K562 (cell line): ENCODE results near the gene PTPN1. TPM values are rescaled to one million over a fixed set of nuclear protein-coding genes. Genes with fewer than 3 reads are reported as not detected.

Experiments
- ARNT ChIP-seq, 2 experiments: fragments of 450-650 bp; IDR thresholded peaks; 2 replicates each; pipeline ENCODE4 v1.6.1; 2016; ENCODE audit warnings: mild to moderate bottlenecking in 1 of 2
- BDP1 ChIP-seq: IDR thresholded peaks from 3 replicates; pipeline ENCODE4 v1.6.1; 2011; ENCODE audit not compliant: insufficient read length, insufficient read depth
- CBFA2T2 ChIP-seq: fragments of 450-650 bp; conservative IDR thresholded peaks from 2 replicates; pipeline ENCODE4 v1.6.1; 2017; ENCODE audit warnings: mild to moderate bottlenecking
- CBX1 ChIP-seq: sonication (generic); IDR thresholded peaks from 2 replicates; pipeline ENCODE4 v1.6.1; 2016; ENCODE audit warnings: antibody characterized with exemption, low read depth, mild to moderate bottlenecking
- CTBP1 ChIP-seq: fragments of 450-650 bp; IDR thresholded peaks from 2 replicates; pipeline ENCODE4 v1.6.1; 2016; ENCODE audit warnings: borderline replicate concordance
- DIDO1 ChIP-seq: fragments of 450-650 bp; IDR thresholded peaks from 2 replicates; pipeline ENCODE4 v1.6.1; 2016; ENCODE audit warnings: low read depth, missing biosample characterization, missing genetic modification characterization
- FOXA3 ChIP-seq, 2 experiments: fragments of 450-650 bp in 1 of 2; sonication (generic) in 1 of 2; formaldehyde crosslinking; IDR thresholded peaks in 1 of 2; conservative IDR thresholded peaks in 1 of 2; 2 replicates each; pipeline versions ENCODE4 v1.4.0 to v1.8.0; 2020 to 2022; ENCODE audit warnings: mild to moderate bottlenecking in 2 of 2, missing genetic modification reagents in 1 of 2
- KDM2B ChIP-seq: fragments of 250-450 bp; sonication (Bioruptor Pico); IDR thresholded peaks from 2 replicates; pipeline ENCODE4 v1.8.0; 2021; ENCODE audit warnings: mild to moderate bottlenecking, moderate library complexity
- KLF1 ChIP-seq: fragments of 450-650 bp; IDR thresholded peaks from 2 replicates; pipeline ENCODE4 v1.6.1; 2016; ENCODE audit warnings: missing genetic modification characterization, missing compliant biosample characterization
- MBD2 ChIP-seq: sonication (generic); IDR thresholded peaks from 2 replicates; pipeline ENCODE4 v1.6.1; 2016; ENCODE audit warnings: low read depth, borderline replicate concordance
- MED1 ChIP-seq: sonication (generic); formaldehyde crosslinking; IDR thresholded peaks from 2 replicates; pipeline ENCODE4 v1.8.1; 2023; ENCODE audit warnings: missing genetic modification reagents, borderline replicate concordance
- PHF20 ChIP-seq: fragments of 450-650 bp; IDR thresholded peaks from 2 replicates; pipeline ENCODE4 v1.6.1; 2018; ENCODE audit not compliant: partially characterized antibody
- POU5F1 ChIP-seq: fragments of 150-350 bp; IDR thresholded peaks from 2 replicates; pipeline ENCODE4 v1.6.1; 2014; ENCODE audit warnings: borderline replicate concordance, low read length, low read depth, mild to moderate bottlenecking; ENCODE audit not compliant: partially characterized antibody
- YY1 ChIP-seq, 3 experiments: IDR thresholded peaks; 2 replicates each; pipeline ENCODE4 v1.6.1; 2011; ENCODE audit warnings: low read length in 2 of 3, mild to moderate bottlenecking in 2 of 3, moderate library complexity in 2 of 3, borderline replicate concordance in 1 of 3, control low read depth in 1 of 3, low read depth in 1 of 3; ENCODE audit not compliant: insufficient read depth in 3 of 3, insufficient replicate concordance in 2 of 3, control insufficient read depth in 1 of 3, insufficient read length in 1 of 3; ENCODE audit errors: extremely low read depth in 1 of 3
- ZC3H4 ChIP-seq: sonication (generic); formaldehyde crosslinking; IDR thresholded peaks from 2 replicates; pipeline ENCODE4 v1.9.0; 2021; ENCODE audit warnings: missing genetic modification reagents, borderline replicate concordance
- ZMIZ1 ChIP-seq, 2 experiments: fragments of 150-350 bp in 1 of 2; IDR thresholded peaks; 2 replicates each; pipeline ENCODE4 v1.6.1; 2012 to 2016; ENCODE audit warnings: low read depth in 2 of 2, low read length in 2 of 2, mild to moderate bottlenecking in 1 of 2, moderate library complexity in 1 of 2
- ZNF324 ChIP-seq: fragments of 250-450 bp; sonication (Bioruptor Pico); IDR thresholded peaks from 2 replicates; pipeline ENCODE4 v1.4.0; 2020; ENCODE audit warnings: mild to moderate bottlenecking
- polyA plus RNA-seq, 8 experiments: library from polyadenylated mRNA; depleted of rRNA in 4 of 8; stranded (reverse) in 5 of 8; unstranded in 3 of 8; fragments of >200 nt; fragmentation: Nextera tagmentation in 2 of 8; fragmentation: Illumina TruSeq in 1 of 8; extraction: Ambion mirVana in 2 of 8; extraction: Trizol in 1 of 8; gene quantifications; 2 replicates each; pipeline versions ENCODE4 v1.2.1 to v1.2.3, GENCODE V29; 2011 to 2014; ENCODE audit warnings: inconsistent platforms in 1 of 8, missing spikeins in 1 of 8
- total RNA-seq, 7 experiments: library from RNA; depleted of rRNA in 6 of 7; stranded (reverse); fragments of >200 nt in 6 of 7; fragmentation: Illumina TruSeq in 2 of 7; extraction: Trizol in 2 of 7; gene quantifications; 2 replicates each; pipeline versions ENCODE4 v1.2.1 to v1.2.3, GENCODE V29; 2011 to 2021; ENCODE audit warnings: low replicate concordance in 1 of 7
- TF ChIP-seq, protein P1 (sequence below): sonication (generic); formaldehyde crosslinking; IDR thresholded peaks from 2 replicates; pipeline ENCODE4 v1.8.1; 2023; ENCODE audit warnings: mild to moderate bottlenecking, missing genetic modification reagents, moderate library complexity
- TF ChIP-seq, protein P2 (sequence below): fragments of 250-450 bp; sonication (Bioruptor Pico); IDR thresholded peaks from 2 replicates; pipeline ENCODE4 v1.5.0; 2021
- TF ChIP-seq, protein P3 (sequence below): fragments of 250-450 bp; sonication (Bioruptor Pico); IDR thresholded peaks from 2 replicates; pipeline ENCODE4 v1.4.0; 2020; ENCODE audit warnings: mild to moderate bottlenecking

Gene PTPN1
- total and polyA plus RNA-seq, 9 of the 15 experiments (the other 6 are each of a cell fraction or from before 2014, with no cell fraction given) = 11.0 to 85.3 (median 54.0) TPM

- TF ChIP-seq FOXA3 (CRISPR knock-in tag; conservative IDR thresholded peaks at IDR 0.05 in 1 of 2, IDR thresholded peaks at IDR 0.05 in 1 of 2) (0 out of 4 replicates have a peak, but pooled peaks of 1 of the 2 experiments have one; percentile 11), KDM2B (no peak), ZMIZ1 (IDR thresholded peaks at IDR 0.05; ENCODE audit: low read depth in 2 of 2, low read length in 2 of 2) (0 out of 4 replicates have a peak, but pooled peaks of 1 of the 2 experiments have one; percentile 57), POU5F1 (no peak), ZC3H4 (no peak), KLF1 (tag) (no peak), DIDO1 (tag) (0 out of 2 replicates have a peak, but pooled peaks have one; percentile 62), BDP1 (no peak), CBX1 (no peak), MBD2 (no peak), ARNT (IDR thresholded peaks at IDR 0.05) (peak in 1 of 2 experiments; percentile 58; a peak in 1 of 4 replicates), PHF20 (no peak), CBFA2T2 (peak; percentile 92), MED1 (CRISPR knock-in tag) (no peak), YY1 (IDR thresholded peaks at IDR 0.05; ENCODE audit: borderline replicate concordance in 1 of 3, control insufficient read depth in 1 of 3, extremely low read depth in 1 of 3, insufficient read depth in 3 of 3, insufficient read length in 1 of 3, insufficient replicate concordance in 2 of 3, low read depth in 1 of 3, low read length in 2 of 3) (peak; percentile 30 to 90 (median 62)), ZNF324 (0 out of 2 replicates have a peak, but pooled peaks have one; percentile 18), CTBP1 (peak; percentile 49; the same call in 1 of the 2 replicates)
- TF ChIP-seq, protein P1, sequence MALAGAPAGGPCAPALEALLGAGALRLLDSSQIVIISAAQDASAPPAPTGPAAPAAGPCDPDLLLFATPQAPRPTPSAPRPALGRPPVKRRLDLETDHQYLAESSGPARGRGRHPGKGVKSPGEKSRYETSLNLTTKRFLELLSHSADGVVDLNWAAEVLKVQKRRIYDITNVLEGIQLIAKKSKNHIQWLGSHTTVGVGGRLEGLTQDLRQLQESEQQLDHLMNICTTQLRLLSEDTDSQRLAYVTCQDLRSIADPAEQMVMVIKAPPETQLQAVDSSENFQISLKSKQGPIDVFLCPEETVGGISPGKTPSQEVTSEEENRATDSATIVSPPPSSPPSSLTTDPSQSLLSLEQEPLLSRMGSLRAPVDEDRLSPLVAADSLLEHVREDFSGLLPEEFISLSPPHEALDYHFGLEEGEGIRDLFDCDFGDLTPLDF (CRISPR knock-in tag) = no peak; the same call in 1 of the 2 replicates
- TF ChIP-seq, protein P2, sequence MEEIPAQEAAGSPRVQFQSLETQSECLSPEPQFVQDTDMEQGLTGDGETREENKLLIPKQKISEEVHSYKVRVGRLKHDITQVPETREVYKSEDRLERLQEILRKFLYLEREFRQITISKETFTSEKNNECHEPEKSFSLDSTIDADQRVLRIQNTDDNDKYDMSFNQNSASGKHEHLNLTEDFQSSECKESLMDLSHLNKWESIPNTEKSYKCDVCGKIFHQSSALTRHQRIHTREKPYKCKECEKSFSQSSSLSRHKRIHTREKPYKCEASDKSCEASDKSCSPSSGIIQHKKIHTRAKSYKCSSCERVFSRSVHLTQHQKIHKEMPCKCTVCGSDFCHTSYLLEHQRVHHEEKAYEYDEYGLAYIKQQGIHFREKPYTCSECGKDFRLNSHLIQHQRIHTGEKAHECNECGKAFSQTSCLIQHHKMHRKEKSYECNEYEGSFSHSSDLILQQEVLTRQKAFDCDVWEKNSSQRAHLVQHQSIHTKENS (CRISPR knock-in tag) = no peak
- TF ChIP-seq, protein P3, sequence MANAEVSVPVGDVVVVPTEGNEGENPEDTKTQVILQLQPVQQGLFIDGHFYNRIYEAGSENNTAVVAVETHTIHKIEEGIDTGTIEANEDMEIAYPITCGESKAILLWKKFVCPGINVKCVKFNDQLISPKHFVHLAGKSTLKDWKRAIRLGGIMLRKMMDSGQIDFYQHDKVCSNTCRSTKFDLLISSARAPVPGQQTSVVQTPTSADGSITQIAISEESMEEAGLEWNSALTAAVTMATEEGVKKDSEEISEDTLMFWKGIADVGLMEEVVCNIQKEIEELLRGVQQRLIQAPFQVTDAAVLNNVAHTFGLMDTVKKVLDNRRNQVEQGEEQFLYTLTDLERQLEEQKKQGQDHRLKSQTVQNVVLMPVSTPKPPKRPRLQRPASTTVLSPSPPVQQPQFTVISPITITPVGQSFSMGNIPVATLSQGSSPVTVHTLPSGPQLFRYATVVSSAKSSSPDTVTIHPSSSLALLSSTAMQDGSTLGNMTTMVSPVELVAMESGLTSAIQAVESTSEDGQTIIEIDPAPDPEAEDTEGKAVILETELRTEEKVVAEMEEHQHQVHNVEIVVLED = no peak
Observed at GRCh38 chr20:50482396-50482981, 27.7 kb upstream of the PTPN1 start (continued).
